PC-3 (cell line): ENCODE results near the gene ATPAF1. TPM values are rescaled to one million over a fixed set of nuclear protein-coding genes. Genes with fewer than 3 reads are reported as not detected.

Experiments
- ATAC-seq: fragments of 200-7000 bp; cut with Tn5 transposase; 2 replicates; pipeline ENCODE4 v1.9.1; 2020; ENCODE audit warnings: mild to moderate bottlenecking, moderate library complexity
- BruUV-seq: library from RNA; stranded (reverse); fragments of 400-500 nt; replicated peaks from 2 replicates; lab custom pipeline; 2021; lab: Mats Ljungman, UMichigan
- CTCF ChIA-PET: fragments of 300-600 bp; sonication (Branson Sonifier 250); formaldehyde crosslinking; loops from one replicate; lab custom pipeline; 2022; ENCODE audit warnings: antibody characterized with exemption; lab: Charles Lee
- POLR2A ChIA-PET: fragments of 300-600 bp; sonication (Branson Sonifier 250); formaldehyde crosslinking; loops from one replicate; lab custom pipeline; 2022; ENCODE audit warnings: antibody characterized with exemption; ENCODE audit not compliant: unreplicated experiment; lab: Charles Lee
- DNase-seq: peaks from one replicate; pipeline ENCODE4 v3.0.0-alpha.2; 2015
- H2AFZ ChIP-seq: fragments of 300-600 bp; sonication (generic); 2 replicates; pipeline ENCODE4 v1.6.0; 2016; ENCODE audit warnings: antibody characterized with exemption, low read length
- H3F3A ChIP-seq: fragments of 300-600 bp; sonication (generic); one replicate; pipeline ENCODE4 v1.6.0; 2017; ENCODE audit warnings: antibody characterized with exemption, low read length, control low read depth, mild to moderate bottlenecking; ENCODE audit not compliant: unreplicated experiment
- H3K27ac ChIP-seq: fragments of 300-600 bp; sonication (generic); 2 replicates; pipeline ENCODE4 v1.5.1; 2016; ENCODE audit warnings: mild to moderate bottlenecking, low read length
- H3K27me3 ChIP-seq: fragments of 300-600 bp; sonication (generic); 2 replicates; pipeline ENCODE4 v1.6.1; 2016; ENCODE audit warnings: low read length, mixed read lengths
- H3K36me3 ChIP-seq: fragments of 300-600 bp; sonication (generic); 2 replicates; pipeline ENCODE4 v1.6.1; 2016; ENCODE audit warnings: low read depth, mixed run types, low read length, mixed read lengths
- H3K4me1 ChIP-seq: fragments of 300-600 bp; sonication (generic); 2 replicates; pipeline ENCODE4 v1.5.1; 2016; ENCODE audit warnings: low read length; ENCODE audit not compliant: insufficient read depth
- H3K4me2 ChIP-seq: fragments of 300-600 bp; sonication (generic); 2 replicates; pipeline ENCODE4 v1.6.0; 2016; ENCODE audit warnings: low read length
- H3K4me3 ChIP-seq: fragments of 300-600 bp; sonication (generic); 2 replicates; pipeline ENCODE4 v1.5.1; 2016; ENCODE audit warnings: mild to moderate bottlenecking, low read length, mixed read lengths
- H3K79me2 ChIP-seq: fragments of 300-600 bp; sonication (generic); 2 replicates; pipeline ENCODE4 v1.6.1; 2017; ENCODE audit warnings: low read length, mixed read lengths
- H3K9ac ChIP-seq: fragments of 300-600 bp; sonication (generic); 2 replicates; pipeline ENCODE4 v1.6.0; 2016; ENCODE audit warnings: mild to moderate bottlenecking, low read length
- H3K9me2 ChIP-seq: fragments of 300-600 bp; sonication (generic); replicated peaks from 2 replicates; pipeline ENCODE4 v1.6.1; 2016; ENCODE audit warnings: mixed run types, low read length, mixed read lengths
- H3K9me3 ChIP-seq: fragments of 300-600 bp; sonication (generic); 2 replicates; pipeline ENCODE4 v1.6.1; 2016; ENCODE audit warnings: low read length, mixed read lengths
- H4K20me1 ChIP-seq: fragments of 300-600 bp; sonication (generic); 2 replicates; pipeline ENCODE4 v1.6.1; 2016; ENCODE audit warnings: low read length, mixed read lengths
- EZH2 ChIP-seq: fragments of 300-600 bp; sonication (generic); IDR thresholded peaks from one replicate; pipeline ENCODE4 v1.6.1; 2017; ENCODE audit warnings: antibody characterized with exemption, mild to moderate bottlenecking, low read length; ENCODE audit not compliant: unreplicated experiment
- EZH2phosphoT487 ChIP-seq: fragments of 300-600 bp; sonication (generic); IDR thresholded peaks from 2 replicates; pipeline ENCODE4 v1.6.1; 2018; ENCODE audit warnings: mild to moderate bottlenecking, antibody characterized with exemption, low read length, borderline replicate concordance
- intact Hi-C: fragments of 100-400 bp; cut with micrococcal nuclease; formaldehyde crosslinking; loops from 2 replicates; pipeline ENCODE4 v1.9.0; 2023
- total RNA-seq: library from RNA; depleted of rRNA; stranded (reverse); fragments of >200 nt; gene quantifications from 2 replicates; pipeline ENCODE4 v1.2.3, GENCODE V29; 2014
- TF ChIP-seq, protein P1 (sequence below): fragments of 300-600 bp; sonication (generic); conservative IDR thresholded peaks from 2 replicates; pipeline ENCODE4 v1.5.1; 2017; ENCODE audit warnings: antibody characterized with exemption, low read depth, mild to moderate bottlenecking, low read length

Gene ATPAF1
- total RNA-seq, 1 experiment from 2014 or later, result 68.3 TPM

DNA sequence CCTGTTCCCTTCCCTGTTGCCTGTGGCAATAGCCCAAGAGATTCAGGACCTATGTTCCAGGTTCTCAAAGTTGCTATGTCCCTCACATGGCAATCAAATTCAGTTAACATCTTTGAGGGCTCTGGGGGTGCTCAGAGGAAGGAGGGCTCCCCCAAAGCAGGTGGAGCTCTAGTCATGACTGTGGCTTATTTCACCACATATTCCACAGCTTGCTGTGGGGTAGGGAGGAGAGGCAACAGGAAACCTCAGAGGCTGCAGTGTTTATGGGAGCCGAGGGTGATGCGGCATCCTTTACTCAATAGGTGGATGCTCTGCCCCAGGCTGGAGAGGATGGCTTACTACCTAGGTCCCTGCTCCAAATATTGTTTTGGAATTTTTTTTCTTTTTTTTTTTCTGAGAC is 62.9 kb downstream of the ATPAF1 start:
- Histone ChIP-seq H3F3A (peaks cover 5% of the 10 kb centered on the region), H4K20me1 (no peaks in the 10 kb centered on the region), H3K4me3 (no peak overlapping the region), H3K79me2 (peaks cover 26% of the 10 kb centered on the region), H3K27me3 (no peaks in the 10 kb centered on the region), H3K4me2 (peak overlapping the region; percentile 96; the same call in 1 of the 2 replicates), H3K36me3 (peaks cover 18% of the 10 kb centered on the region; the same call in 1 of the 2 replicates), H3K9ac (no peak overlapping the region), H2AFZ (no peak overlapping the region), H3K27ac (no peak overlapping the region), H3K4me1 (peaks cover 28% of the 10 kb centered on the region), H3K9me3 (no peaks in the 10 kb centered on the region), H3K9me2 (no peaks in the 10 kb centered on the region)
- CTCF ChIA-PET, result no interaction called here
- DNase-seq (no peak), ATAC-seq (no peak)
- no TSS peak for BruUV-seq
- POLR2A ChIA-PET, result no interaction called here
- intact Hi-C loops, result no loop called here
- TF ChIP-seq, protein P1, sequence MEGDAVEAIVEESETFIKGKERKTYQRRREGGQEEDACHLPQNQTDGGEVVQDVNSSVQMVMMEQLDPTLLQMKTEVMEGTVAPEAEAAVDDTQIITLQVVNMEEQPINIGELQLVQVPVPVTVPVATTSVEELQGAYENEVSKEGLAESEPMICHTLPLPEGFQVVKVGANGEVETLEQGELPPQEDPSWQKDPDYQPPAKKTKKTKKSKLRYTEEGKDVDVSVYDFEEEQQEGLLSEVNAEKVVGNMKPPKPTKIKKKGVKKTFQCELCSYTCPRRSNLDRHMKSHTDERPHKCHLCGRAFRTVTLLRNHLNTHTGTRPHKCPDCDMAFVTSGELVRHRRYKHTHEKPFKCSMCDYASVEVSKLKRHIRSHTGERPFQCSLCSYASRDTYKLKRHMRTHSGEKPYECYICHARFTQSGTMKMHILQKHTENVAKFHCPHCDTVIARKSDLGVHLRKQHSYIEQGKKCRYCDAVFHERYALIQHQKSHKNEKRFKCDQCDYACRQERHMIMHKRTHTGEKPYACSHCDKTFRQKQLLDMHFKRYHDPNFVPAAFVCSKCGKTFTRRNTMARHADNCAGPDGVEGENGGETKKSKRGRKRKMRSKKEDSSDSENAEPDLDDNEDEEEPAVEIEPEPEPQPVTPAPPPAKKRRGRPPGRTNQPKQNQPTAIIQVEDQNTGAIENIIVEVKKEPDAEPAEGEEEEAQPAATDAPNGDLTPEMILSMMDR, result no peak
- TF ChIP-seq EZH2phosphoT487 (no peak), EZH2 (no peak)

DNA sequence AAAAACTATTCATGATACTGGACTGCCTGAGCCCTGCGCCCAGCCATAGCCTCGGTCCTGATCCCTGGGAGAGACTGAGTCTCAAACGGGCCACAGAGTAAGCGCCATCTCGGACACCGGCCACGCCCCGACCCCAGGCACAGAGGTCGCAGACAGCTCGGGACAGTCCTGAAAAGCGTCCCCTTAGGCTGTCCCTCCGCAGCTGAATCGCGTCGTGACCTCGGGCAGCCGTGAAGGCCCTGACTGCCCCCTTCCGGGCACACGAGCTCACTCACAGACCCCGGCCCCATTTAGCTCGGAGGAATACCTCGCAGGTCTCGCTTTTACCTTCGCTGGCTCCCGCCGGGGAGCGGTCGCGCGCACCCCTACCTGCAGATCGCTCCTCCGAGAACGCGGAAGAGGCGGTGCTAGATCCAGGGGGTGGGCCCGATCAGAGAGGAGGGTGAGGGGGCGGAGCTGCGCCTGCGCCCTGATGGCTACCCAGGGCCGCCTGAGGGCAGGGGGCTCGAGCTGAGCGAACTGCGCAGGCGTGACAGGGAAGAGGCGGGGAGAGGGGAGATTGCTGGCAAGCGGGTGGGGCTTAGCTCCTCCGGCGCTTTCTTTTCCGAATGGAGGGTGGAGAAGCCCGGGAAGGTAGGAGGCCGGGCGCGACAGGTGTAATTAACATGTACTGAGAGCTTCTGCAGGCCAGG is 64.2 kb downstream of the ATPAF1 start, which contains the start of gene MKNK1:
TSS of gene MKNK1 (minus strand) at position 411 of the 692 bp plus-strand sequence. CDS start 20,941 bp downstream, outside the sequence.
- ATAC-seq, result peak; percentile 86
- ChIA-PET CTCF (interaction anchor here (0.5 to 0.6 kb wide), 3 partner anchors 24 to 58 kb away, joined by 3 to 8 read pairs (median 3); no protein-coding TSS in a partner anchor), POLR2A (interaction anchor here (0.7 to 1.3 kb wide), 2 partner anchors 13 to 18 kb away, joined by 3 to 5 read pairs; no protein-coding TSS in a partner anchor)
- intact Hi-C loops, result loop anchor here (5.0 kb wide), 1 partner anchor 113 kb away; the partner anchor contains the start of gene EFCAB14
- peaks cover 32% of the 10 kb centered on the region for H3K79me2 ChIP-seq
- TF ChIP-seq, protein P1, result no peak
- no peak for TF ChIP-seq EZH2phosphoT487
- no peaks in the 10 kb centered on the region for H4K20me1 ChIP-seq
- peak within 1 kb of the TSS; percentile 96 for H3K4me2 ChIP-seq
- peak within 1 kb of the TSS; percentile 77 for H3K9ac ChIP-seq
- H3K36me3 ChIP-seq, result peaks cover 7% of the 10 kb centered on the region; the same call in 1 of the 2 replicates
- peak; percentile 97 for DNase-seq
- H3K4me3 ChIP-seq, result peak within 1 kb of the TSS; percentile 89
- peaks cover 28% of the 10 kb centered on the region for H3K4me1 ChIP-seq
- H2AFZ ChIP-seq, result peak within 1 kb of the TSS; percentile 90
- H3K9me2 ChIP-seq, result no peaks in the 10 kb centered on the region
- no peak within 1 kb of the TSS for H3K27ac ChIP-seq
- BruUV-seq, result TSS peak; percentile 61
- H3K27me3 ChIP-seq, result no peaks in the 10 kb centered on the region
- peaks cover 5% of the 10 kb centered on the region for H3F3A ChIP-seq
- H3K9me3 ChIP-seq, result no peaks in the 10 kb centered on the region
